Measurements from ENCODE around the gene KCNH6.

Gene KCNH6

DNA sequence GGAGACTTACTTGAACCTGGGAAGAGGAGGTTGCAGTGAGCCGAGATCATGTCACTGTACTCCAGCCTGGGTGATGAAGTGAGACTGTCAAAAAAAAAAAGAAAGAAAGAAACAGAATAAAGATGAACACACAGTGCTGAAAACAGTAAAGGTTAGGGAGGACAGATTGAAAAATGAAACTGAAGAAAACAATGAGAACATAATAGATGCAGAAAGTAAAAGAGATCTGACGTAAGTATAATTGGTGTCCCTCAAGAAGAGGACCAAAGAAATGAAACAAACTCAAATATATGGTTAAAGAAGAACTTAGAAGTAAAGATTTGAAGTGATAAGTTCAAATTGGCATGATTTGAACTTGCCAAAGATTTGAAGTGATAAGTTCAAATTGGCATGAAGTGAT lies 34.3 kb downstream of the KCNH6 start:
- DNase-seq: no peak

DNA sequence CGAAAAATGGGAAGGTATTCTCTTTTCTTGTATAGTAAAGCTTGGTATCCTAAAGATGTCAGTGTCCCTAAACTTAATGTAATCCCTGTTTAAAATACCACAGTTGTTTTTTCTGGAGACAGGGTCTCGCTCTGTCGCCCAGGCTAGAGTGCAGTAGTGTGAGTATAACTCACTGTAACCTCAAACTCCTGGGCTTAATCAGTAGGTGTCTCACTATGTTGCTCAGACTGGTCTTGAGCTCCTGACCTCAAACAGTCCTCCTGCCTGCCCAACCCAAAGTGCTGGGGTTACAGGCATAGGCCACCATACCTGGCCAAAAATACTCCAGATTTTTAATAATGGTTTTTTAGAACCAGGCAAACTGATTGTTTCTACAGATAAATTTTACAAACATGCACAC lies 35.3 kb downstream of the KCNH6 start:
- DNase-seq: no peak

DNA sequence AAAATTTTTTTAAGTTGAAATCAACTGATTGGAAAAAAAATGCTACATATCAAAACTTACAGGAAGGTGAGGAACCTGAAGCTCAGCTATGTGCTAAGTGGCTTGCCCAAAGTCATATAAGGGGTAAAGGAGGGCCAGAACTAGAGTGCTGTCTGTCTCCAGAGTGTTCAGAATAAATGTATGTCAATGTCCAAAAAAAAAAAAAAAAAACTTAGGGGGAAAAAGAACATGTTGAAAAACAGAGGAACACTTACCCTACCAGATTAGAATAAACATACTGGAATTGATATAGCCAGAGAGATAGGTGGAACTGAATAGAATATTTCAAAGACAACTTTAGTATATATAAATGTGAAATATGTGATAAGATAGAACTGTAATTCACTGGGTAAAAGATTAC lies 38.7 kb downstream of the KCNH6 start:
- DNase-seq: no peak

DNA sequence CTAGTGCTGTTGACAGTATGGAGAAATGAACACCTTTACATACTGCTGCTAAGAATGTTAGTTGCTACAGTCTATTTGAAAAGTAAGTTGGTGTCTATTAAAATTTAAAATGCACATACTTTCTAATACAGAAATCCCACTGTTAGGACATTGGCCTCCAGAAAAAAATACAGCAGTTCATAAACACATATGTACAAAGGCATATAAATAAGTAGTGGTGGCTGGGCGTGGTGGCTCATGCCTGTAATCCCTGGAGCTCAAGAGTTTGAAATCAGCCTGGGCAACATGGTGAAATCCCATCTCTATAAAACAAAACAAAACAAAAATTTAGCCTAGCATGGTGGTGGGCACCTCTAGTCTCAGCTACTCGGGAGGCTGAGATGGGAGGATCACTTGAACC lies 40.2 kb downstream of the KCNH6 start:
- DNase-seq: no peak

DNA sequence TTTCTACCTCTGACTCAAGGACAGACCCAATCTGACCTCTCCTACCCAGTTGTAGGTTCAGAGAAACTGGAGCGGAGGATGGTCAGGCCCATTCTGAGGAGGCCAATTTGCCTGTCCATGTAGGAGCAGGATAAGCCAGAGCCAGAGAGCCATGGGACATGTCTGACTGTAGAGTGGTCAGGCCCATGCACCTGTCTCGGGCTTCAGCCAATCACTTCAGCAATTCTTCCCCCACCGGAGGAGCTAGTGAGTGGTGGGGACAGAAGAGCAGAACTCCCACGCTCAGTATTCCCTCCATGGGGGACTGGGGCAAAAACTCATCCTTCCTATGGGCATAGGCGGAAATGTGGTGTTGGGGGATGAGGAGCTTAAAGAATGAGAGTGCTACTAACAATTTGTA lies 41.4 kb downstream of the KCNH6 start:
- no peak for DNase-seq

DNA sequence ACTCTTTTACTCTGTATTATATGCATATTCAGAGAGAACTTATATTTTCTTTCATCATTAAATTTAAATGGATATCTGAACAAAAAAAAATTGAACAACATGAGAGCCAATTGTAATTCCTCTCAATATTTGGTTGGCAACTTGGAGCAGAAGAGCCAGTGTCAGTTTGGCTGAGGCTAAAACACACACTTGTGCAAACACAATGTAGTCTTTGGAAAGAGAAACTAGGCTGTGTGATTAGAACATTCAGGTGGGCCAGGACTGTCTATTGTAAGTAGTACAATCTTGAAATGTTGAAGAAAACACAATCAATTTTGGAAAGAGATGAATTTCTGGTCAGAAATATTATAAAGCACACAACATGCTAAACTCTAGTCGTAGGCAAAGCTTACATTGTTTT lies 44.1 kb downstream of the KCNH6 start:
- DNase-seq: no peak

DNA sequence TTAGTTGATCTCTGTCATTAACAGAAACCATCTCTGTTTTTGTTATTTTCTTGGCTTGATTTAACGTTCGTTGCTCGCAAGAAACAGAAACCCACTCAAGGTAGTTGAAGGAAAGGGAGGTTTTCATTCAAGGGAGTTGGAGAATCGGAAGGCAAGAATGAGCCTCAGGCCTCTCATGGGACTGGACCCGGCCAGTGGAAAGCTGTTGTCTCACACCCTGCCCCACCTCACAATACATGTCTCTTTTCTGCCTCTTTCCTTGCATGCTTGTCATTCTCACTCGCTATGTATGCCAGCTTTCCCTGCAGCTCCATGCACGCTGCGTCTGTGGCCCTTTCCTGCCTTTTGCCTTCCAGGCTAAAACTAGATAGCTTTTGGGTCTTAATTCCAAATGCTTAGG lies 45.4 kb downstream of the KCNH6 start:
- DNase-seq: no peak

DNA sequence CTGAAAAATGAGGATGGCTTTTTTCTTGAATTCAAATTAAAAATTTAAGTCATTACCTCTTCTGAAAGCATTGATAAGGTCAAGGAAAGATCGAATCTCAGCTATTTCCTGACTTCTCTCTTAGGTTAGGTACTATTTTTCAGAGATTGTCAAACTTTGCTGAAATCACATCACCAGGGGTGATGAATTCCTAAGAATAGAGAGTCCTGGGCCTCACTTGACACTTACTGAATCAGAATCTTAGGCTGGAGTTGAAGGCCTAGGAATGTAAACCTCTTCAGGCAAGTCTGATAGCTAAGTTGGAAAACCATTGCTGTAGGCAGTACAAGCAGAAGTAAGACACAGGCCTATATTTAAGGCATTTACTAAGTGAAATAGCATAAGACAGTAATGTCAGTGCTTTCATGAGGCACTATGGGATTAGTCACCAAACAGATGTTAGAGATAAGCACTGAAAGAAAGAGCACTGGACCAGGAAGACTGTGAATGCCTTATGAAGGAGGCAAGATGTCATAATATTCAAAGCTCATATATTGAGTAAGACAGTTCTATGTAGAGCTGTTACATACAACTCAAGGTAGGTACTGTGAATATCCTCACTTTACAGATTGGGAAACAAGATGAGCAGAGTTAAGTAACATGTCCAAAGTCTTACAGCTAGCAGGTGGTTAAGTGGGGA lies 48.6 kb downstream of the KCNH6 start:
- peak in 2 of 3 donors; percentile 5 to 28 for DNase-seq

DNA sequence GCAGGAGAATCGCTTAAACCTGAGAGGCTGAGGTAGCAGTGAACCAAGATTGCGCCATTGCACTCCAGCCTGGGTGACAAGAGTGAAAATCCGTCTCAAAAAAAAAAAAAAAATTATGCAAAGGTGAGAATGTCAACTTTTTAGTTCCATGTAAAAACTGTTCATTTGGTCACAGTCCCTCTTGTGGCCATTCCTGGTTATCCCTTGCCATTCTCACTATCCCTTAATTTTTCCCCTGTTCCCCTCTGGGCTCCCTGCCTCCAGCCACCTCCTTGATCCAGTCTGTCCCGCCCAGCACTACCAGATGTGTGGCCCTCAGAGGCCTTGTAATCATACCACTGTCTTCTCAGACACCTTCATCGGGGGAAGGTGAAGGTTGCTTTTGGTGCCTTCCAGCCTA lies 50.5 kb downstream of the KCNH6 start:
- peak in 1 of 3 donors; percentile 13 for DNase-seq

DNA sequence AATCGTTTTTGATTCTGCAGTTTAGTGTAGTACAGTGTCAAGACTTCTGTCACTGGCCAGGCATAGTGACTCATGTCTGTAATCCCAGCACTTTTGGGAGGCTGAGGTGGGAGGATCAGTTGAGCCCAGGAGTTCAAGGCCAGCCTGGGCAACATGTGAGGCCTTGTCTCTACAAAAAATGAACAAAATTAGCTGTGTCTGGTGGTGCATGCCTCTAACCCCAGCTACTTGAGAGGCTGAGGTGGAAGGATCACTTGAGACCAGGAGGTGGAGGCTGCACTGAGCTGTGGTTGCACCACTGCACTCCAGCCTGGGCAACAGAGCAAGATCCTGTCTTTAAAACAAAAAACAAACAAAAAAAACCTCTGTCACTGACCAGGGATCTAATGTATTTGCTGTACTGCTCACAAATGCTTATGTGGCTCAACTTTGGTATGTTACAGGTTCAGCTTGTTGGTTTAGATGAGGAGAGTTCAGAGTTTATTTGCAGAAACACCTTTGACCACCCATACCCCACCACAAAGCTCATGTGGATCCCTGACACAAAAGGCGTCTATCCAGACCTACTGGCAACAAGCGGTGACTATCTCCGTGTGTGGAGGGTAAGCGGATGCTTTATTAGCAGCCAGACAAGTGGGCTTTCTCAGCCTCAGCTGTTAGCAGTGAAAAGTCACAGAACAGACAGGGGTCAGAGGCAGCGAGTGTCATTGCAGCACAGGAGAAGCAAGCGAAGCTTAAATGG lies 55.0 kb downstream of the KCNH6 start:
- no peak for DNase-seq

DNA sequence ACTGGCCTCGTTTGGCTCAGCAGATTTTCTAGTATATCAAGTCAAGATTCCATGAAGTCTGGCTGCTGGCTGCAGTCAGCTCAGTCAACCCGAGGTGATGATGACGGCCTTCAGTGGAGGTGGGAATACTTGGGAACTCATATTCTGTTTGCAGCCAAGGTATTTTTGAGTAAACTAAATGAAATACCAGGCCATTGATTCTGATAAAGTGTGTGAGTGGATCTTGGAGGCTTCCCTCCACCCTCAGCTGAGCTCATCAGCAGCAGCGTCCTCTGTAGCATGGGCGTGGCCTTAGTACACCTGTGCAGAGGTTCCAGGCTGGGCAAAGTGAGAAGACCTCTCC lies 55.6 kb downstream of the KCNH6 start:
- no peak for DNase-seq

DNA sequence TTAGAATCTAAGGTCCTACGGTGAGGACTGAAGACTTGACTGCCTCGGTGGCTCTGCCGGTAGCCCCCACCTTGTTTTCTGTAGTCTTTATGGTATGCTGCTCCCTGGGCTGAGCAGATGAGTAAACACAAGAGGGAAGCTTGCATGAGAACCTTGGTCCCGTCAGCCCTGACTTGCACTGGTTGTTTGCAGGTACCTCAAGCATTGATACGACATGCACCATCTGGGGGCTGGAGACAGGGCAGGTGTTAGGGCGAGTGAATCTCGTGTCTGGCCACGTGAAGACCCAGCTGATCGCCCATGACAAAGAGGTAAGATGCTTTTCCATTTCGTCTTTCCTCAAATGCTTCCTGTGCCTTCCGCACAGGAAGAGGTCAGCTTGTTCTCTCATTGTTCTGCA lies 56.5 kb downstream of the KCNH6 start:
- DNase-seq: no peak

DNA sequence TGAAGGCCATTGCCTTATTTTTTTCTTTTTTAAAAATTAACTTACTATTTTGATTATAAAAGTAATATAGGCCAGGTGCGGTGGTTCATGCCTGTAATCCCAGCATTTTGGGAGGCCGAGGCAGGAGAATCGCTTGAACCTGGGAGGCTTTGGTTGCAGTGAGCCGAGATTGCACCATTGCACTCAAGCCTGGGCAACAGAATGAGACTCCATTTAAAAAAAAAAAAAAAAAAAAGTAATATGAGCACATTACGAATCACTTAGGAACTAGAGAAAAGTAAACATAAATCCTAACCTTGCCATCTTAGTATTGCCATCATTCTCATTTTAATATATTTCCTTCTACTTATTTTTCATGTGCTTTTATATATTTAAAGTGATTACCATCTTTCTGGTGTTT lies 64.6 kb downstream of the KCNH6 start:
- DNase-seq: no peak

DNA sequence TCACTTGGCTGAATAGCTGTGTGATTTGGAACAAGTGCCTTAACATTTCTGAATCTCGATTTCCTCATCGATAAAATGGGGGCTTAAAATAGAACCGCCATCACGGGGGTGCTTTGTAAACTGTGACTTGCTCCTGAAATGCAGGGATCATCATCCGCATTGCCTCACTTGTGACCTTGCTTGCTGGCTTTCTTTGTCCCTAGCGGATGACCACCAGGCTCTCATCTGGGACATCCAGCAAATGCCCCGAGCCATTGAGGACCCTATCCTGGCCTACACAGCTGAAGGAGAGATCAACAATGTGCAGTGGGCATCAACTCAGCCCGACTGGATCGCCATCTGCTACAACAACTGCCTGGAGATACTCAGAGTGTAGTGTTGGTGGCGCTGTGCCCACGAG lies 65.6 kb downstream of the KCNH6 start:
- no peak for DNase-seq

DNA sequence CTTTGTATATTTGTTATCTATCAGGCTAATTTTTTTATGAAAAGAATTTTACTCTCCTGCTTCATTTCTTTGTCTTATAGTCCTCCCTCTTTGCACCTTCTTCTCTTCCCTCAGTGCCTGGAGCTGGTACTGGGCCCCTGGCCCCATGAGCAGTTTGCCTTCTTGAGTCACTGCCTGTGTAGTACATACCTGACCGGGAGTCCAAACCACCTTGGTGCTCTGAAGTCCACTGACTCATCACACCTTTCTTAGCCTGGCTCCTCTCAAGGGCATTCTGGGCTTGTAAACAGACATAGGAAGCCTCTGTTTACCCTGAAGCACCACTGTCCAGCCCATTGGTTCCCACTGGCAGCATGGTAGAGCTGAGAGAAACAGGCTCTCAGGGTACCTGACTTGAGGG lies 66.5 kb downstream of the KCNH6 start:
- no peak for DNase-seq

DNA sequence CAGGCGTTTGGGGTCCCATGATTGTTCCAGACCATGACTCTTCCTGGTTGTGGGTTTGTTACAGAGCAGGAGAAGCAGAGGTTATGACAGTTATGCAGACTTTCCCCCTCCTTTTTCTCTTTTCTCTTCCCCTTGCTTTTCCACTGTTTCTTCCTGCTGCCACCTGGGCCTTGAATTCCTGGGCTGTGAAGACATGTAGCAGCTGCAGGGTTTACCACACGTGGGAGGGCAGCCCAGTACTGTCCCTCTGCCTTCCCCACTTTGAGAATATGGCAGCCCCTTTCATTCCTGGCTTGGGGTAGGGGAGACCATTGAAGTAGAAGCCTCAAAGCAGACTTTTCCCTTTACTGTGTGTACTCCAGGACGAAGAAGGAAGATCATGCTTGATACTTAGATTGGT lies 69.6 kb downstream of the KCNH6 start:
- DNase-seq: no peak

DNA sequence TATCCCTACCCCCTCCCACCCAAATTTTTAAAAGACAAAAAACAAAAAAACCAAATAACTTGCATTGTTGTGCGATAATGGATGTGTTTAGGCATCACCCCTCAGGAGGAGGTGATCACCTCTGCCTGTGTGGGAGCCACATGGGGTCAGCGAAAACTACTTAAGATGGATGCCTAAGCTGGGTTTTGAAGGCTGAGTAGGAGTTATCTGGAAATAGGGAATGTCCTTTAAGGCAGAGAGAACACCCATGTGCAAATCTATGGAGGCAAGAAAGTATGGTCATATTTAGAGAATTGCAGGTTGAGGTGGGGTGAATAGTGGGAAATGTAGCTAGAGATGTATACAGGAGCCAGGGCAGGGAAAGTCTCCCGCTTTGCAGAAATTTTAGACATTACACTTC lies 72.0 kb downstream of the KCNH6 start:
- no peak for DNase-seq

All from suppressor macrophage treated with lipopolysaccharide for 1 hour (primary cell).